ENCODE results near the gene MTFP1.

DNA sequence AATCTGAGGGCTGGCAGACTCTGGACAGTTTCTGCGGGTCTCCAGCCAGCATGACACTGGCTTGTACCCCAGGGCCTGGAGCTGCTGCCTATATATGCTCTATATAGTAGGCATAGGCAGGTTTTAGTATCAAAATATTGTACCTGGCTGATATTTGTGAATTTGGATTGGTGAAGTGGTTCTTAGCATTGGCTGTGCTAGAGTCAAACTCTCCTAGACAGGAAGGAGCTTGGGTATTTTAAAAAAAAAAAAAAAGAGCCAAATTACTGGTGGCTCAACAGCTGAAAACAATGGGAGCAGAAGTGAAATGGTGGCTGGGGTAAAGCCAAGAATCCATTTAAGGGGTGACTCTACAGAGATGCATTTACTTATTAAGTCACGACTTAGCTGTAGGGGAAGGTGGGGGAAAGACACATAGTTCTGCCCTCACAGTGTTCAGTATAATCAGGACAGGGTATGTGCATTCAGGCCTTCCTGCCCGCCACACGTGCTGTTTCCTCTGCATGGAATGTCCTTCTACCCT lies 11.0 kb upstream of the MTFP1 start:
- TF ChIP-seq POLR2A (IDR thresholded peaks at IDR 0.05; ENCODE audit: low read length) (no peak), GATA1 (IDR thresholded peaks at IDR 0.05; ENCODE audit: low read depth, low read length) (no peak)

Measured in erythroblast (primary cell).